K562 (cell line): ENCODE results near the gene PACSIN3. TPM values are rescaled to one million over a fixed set of nuclear protein-coding genes. Genes with fewer than 3 reads are reported as not detected.

Experiments
- HBP1 ChIP-seq: fragments of 450-650 bp; formaldehyde crosslinking; IDR thresholded peaks from 2 replicates; pipeline ENCODE4 v1.4.0; 2022; ENCODE audit warnings: missing genetic modification characterization
- L3MBTL2 ChIP-seq: fragments of 450-650 bp; IDR thresholded peaks from 2 replicates; pipeline ENCODE4 v1.6.1; 2016; ENCODE audit warnings: mild to moderate bottlenecking, moderate library complexity
- NFIC ChIP-seq: fragments of 450-650 bp; IDR thresholded peaks from 2 replicates; pipeline ENCODE4 v1.6.1; 2017; ENCODE audit warnings: mild to moderate bottlenecking, inconsistent platforms
- PML ChIP-seq: IDR thresholded peaks from 2 replicates; pipeline ENCODE4 v1.6.1; 2012; ENCODE audit warnings: low read length, inconsistent platforms
- SMAD1 ChIP-seq: fragments of 150-350 bp; IDR thresholded peaks from 2 replicates; pipeline ENCODE4 v1.6.1; 2014; ENCODE audit warnings: low read length, low read depth; ENCODE audit not compliant: partially characterized antibody
- ZNF507 ChIP-seq: conservative IDR thresholded peaks from 2 replicates; pipeline ENCODE4 v1.6.1; 2017; ENCODE audit warnings: missing genetic modification characterization, missing compliant biosample characterization
- ZNF609 ChIP-seq: sonication (generic); formaldehyde crosslinking; IDR thresholded peaks from 2 replicates; pipeline ENCODE4 v1.8.1; 2023; ENCODE audit warnings: missing genetic modification reagents, mild to moderate bottlenecking, borderline replicate concordance
- polyA plus RNA-seq, 8 experiments: library from polyadenylated mRNA; depleted of rRNA in 4 of 8; stranded (reverse) in 5 of 8; unstranded in 3 of 8; fragments of >200 nt; fragmentation: Nextera tagmentation in 2 of 8; fragmentation: Illumina TruSeq in 1 of 8; extraction: Ambion mirVana in 2 of 8; extraction: Trizol in 1 of 8; gene quantifications; 2 replicates each; pipeline versions ENCODE4 v1.2.1 to v1.2.3, GENCODE V29; 2011 to 2014; ENCODE audit warnings: inconsistent platforms in 1 of 8, missing spikeins in 1 of 8
- total RNA-seq, 7 experiments: library from RNA; depleted of rRNA in 6 of 7; stranded (reverse); fragments of >200 nt in 6 of 7; fragmentation: Illumina TruSeq in 2 of 7; extraction: Trizol in 2 of 7; gene quantifications; 2 replicates each; pipeline versions ENCODE4 v1.2.1 to v1.2.3, GENCODE V29; 2011 to 2021; ENCODE audit warnings: low replicate concordance in 1 of 7
- TF ChIP-seq, protein P1 (sequence below): fragments of 250-450 bp; sonication (Bioruptor Pico); IDR thresholded peaks from 2 replicates; pipeline ENCODE4 v1.8.0; 2022; ENCODE audit warnings: moderate library complexity, mild to moderate bottlenecking, inconsistent platforms
- TF ChIP-seq, protein P2 (sequence below), 2 experiments: fragments of 450-650 bp in 1 of 2; sonication (generic) in 1 of 2; formaldehyde crosslinking in 1 of 2; IDR thresholded peaks; 2 replicates each; pipeline versions ENCODE4 v1.7.1 to v1.9.0; 2016 to 2022; ENCODE audit warnings: inconsistent platforms in 1 of 2, mild to moderate bottlenecking in 1 of 2, missing genetic modification reagents in 1 of 2

Gene PACSIN3
- total and polyA plus RNA-seq, 9 of the 15 experiments (the other 6 are each of a cell fraction or from before 2014, with no cell fraction given), result 0.13 to 18.1 (median 7.1) TPM

- TF ChIP-seq HBP1 (CRISPR knock-in tag) (peak; percentile 7; the same call in 1 of the 2 replicates), PML (0 out of 2 replicates have a peak, but pooled peaks have one; percentile 2), SMAD1 (peak; percentile 18), L3MBTL2 (peak; percentile 38; the same call in 1 of the 2 replicates), ZNF507 (no peak), NFIC (0 out of 2 replicates have a peak, but pooled peaks have one; percentile 14), ZNF609 (no peak)
- TF ChIP-seq, protein P1, sequence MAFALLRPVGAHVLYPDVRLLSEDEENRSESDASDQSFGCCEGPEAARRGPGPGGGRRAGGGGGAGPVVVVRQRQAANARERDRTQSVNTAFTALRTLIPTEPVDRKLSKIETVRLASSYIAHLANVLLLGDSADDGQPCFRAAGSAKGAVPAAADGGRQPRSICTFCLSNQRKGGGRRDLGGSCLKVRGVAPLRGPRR (CRISPR knock-in tag), result no peak
- TF ChIP-seq, protein P2, sequence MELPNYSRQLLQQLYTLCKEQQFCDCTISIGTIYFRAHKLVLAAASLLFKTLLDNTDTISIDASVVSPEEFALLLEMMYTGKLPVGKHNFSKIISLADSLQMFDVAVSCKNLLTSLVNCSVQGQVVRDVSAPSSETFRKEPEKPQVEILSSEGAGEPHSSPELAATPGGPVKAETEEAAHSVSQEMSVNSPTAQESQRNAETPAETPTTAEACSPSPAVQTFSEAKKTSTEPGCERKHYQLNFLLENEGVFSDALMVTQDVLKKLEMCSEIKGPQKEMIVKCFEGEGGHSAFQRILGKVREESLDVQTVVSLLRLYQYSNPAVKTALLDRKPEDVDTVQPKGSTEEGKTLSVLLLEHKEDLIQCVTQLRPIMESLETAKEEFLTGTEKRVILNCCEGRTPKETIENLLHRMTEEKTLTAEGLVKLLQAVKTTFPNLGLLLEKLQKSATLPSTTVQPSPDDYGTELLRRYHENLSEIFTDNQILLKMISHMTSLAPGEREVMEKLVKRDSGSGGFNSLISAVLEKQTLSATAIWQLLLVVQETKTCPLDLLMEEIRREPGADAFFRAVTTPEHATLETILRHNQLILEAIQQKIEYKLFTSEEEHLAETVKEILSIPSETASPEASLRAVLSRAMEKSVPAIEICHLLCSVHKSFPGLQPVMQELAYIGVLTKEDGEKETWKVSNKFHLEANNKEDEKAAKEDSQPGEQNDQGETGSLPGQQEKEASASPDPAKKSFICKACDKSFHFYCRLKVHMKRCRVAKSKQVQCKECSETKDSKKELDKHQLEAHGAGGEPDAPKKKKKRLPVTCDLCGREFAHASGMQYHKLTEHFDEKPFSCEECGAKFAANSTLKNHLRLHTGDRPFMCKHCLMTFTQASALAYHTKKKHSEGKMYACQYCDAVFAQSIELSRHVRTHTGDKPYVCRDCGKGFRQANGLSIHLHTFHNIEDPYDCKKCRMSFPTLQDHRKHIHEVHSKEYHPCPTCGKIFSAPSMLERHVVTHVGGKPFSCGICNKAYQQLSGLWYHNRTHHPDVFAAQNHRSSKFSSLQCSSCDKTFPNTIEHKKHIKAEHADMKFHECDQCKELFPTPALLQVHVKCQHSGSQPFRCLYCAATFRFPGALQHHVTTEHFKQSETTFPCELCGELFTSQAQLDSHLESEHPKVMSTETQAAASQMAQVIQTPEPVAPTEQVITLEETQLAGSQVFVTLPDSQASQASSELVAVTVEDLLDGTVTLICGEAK (IDR thresholded peaks at IDR 0.05), result 0 out of 2 replicates have a peak, but pooled peaks have one; percentile 25
- TF ChIP-seq, protein P2 (CRISPR knock-in tag; IDR thresholded peaks at IDR 0.05), result no peak
Observed at GRCh38 chr11:47177229-47177845, 8.9 kb downstream of the PACSIN3 start (continued).
